ENCODE results near the gene KIN.

KIN gene

GRCh38 chr10:7787857-7788638, at the start of gene KIN, which contains the start of gene ATP5F1C:
KIN (minus strand) TSS chr10:7787993; CDS start chr10:7787933, 60 bp downstream.
ATP5F1C (plus strand) TSS chr10:7788177; CDS start chr10:7788208, 31 bp downstream.
- H3K4me3 ChIP-seq (ENCODE audit: control insufficient read depth, low read depth, low read length): peak within 1 kb of the TSS; percentile 98
- peak; percentile 95 for DNase-seq (ENCODE audit: low read depth)
- no peak for TF ChIP-seq CTCF (conservative IDR thresholded peaks at IDR 0.05; ENCODE audit: control insufficient read depth, insufficient read depth, low read depth, low read length)

- H3K4me3 ChIP-seq (ENCODE audit: control insufficient read depth, low read depth, low read length): no peak overlapping the region
- DNase-seq (ENCODE audit: low read depth): no peak
- TF ChIP-seq CTCF (conservative IDR thresholded peaks at IDR 0.05; ENCODE audit: control insufficient read depth, insufficient read depth, low read depth, low read length): no peak
These were observed 48.8 kb upstream of the KIN start for GRCh38 chr10:7836571-7836970.

- H3K4me3 ChIP-seq (ENCODE audit: control insufficient read depth, low read depth, low read length): no peak overlapping the region
- TF ChIP-seq CTCF (conservative IDR thresholded peaks at IDR 0.05; ENCODE audit: control insufficient read depth, insufficient read depth, low read depth, low read length): no peak
- DNase-seq (ENCODE audit: low read depth): no peak
These were observed 46.5 kb upstream of the KIN start for GRCh38 chr10:7834262-7834661.

- TF ChIP-seq CTCF (conservative IDR thresholded peaks at IDR 0.05; ENCODE audit: control insufficient read depth, insufficient read depth, low read depth, low read length): no peak
- no peak for DNase-seq (ENCODE audit: low read depth)
- no peak overlapping the region for H3K4me3 ChIP-seq (ENCODE audit: control insufficient read depth, low read depth, low read length)
These were observed 45.4 kb upstream of the KIN start for GRCh38 chr10:7833210-7833609.

GRCh38 chr10:7832060-7832459, 44.3 kb upstream of the KIN start:
- no peak overlapping the region for H3K4me3 ChIP-seq (ENCODE audit: control insufficient read depth, low read depth, low read length)
- no peak for DNase-seq (ENCODE audit: low read depth)
- TF ChIP-seq CTCF (conservative IDR thresholded peaks at IDR 0.05; ENCODE audit: control insufficient read depth, insufficient read depth, low read depth, low read length): no peak

GRCh38 chr10:7829289-7829834, 41.6 kb upstream of the KIN start:
- H3K4me3 ChIP-seq (ENCODE audit: control insufficient read depth, low read depth, low read length): no peak overlapping the region
- no peak for DNase-seq (ENCODE audit: low read depth)
- TF ChIP-seq CTCF (conservative IDR thresholded peaks at IDR 0.05; ENCODE audit: control insufficient read depth, insufficient read depth, low read depth, low read length): no peak
